ENCODE data around the gene KLHDC4. TPM values are rescaled to one million over a fixed set of nuclear protein-coding genes. Genes with fewer than 3 reads are reported as not detected.

Gene KLHDC4
- total and polyA plus RNA-seq, 7 donors, result 9.2 to 19.7 (median 14.7) TPM

- ATAC-seq (no peak), DNase-seq (no peak)
- intact Hi-C loops (cut with DNase I), result no loop called here
- H3K9me3 ChIP-seq, result no peaks in the 10 kb centered on the region
- H3K27me3 ChIP-seq (ENCODE audit: insufficient read depth in 3 of 3, low read length in 2 of 3), result no peaks in the 10 kb centered on the region
- H3K27ac ChIP-seq, result no peak overlapping the region
- 93 to 95% (median 94%) methylated on average over 19 of the region's 19 CpGs for WGBS, 3 donors
- peaks cover 4% of the 10 kb centered on the region for H3K4me1 ChIP-seq
- no peak overlapping the region for H3K4me3 ChIP-seq
- TF ChIP-seq CTCF (IDR thresholded peaks at IDR 0.05), result no peak
- peaks cover 0 to 24% of the 10 kb centered on the region in 2 donors for H3K36me3 ChIP-seq (ENCODE audit: insufficient read depth in 1 of 2, low read depth in 1 of 2)
These were observed 41.1 kb downstream of the KLHDC4 start for GRCh38 chr16:87724490-87725291.

GRCh38 chr16:87723226-87723623, 42.6 kb downstream of the KLHDC4 start:
- Histone ChIP-seq H3K27me3 (ENCODE audit: insufficient read depth in 3 of 3, low read length in 2 of 3) (no peaks in the 10 kb centered on the region), H3K36me3 (ENCODE audit: insufficient read depth in 1 of 2, low read depth in 1 of 2) (peaks cover 0 to 10% of the 10 kb centered on the region in 2 donors), H3K9me3 (no peaks in the 10 kb centered on the region), H3K4me1 (peaks cover 4% of the 10 kb centered on the region), H3K4me3 (no peak overlapping the region), H3K27ac (no peak overlapping the region)
- ATAC-seq (peak; percentile 79 to 92 (median 88)), DNase-seq (peak; percentile 51 to 68)
- intact Hi-C loops (cut with DNase I), result no loop called here
- 17 to 35% (median 21%) methylated on average over 12 of the region's 12 CpGs for WGBS, 3 donors
- TF ChIP-seq CTCF (IDR thresholded peaks at IDR 0.05), result no peak

GRCh38 chr16:87722590-87723225, 43.1 kb downstream of the KLHDC4 start:
- TF ChIP-seq CTCF (IDR thresholded peaks at IDR 0.05), result no peak
- no peak for DNase-seq
- Histone ChIP-seq H3K4me1 (peaks cover 4% of the 10 kb centered on the region), H3K27ac (no peak overlapping the region), H3K4me3 (no peak overlapping the region), H3K9me3 (no peaks in the 10 kb centered on the region), H3K27me3 (ENCODE audit: insufficient read depth in 3 of 3, low read length in 2 of 3) (no peaks in the 10 kb centered on the region), H3K36me3 (ENCODE audit: insufficient read depth in 1 of 2, low read depth in 1 of 2) (peaks cover 0 to 5% of the 10 kb centered on the region in 2 donors)
- intact Hi-C loops (cut with DNase I), result no loop called here
- 77 to 86% (median 79%) methylated on average over 19 of the region's 19 CpGs for WGBS, 3 donors
- ATAC-seq, result peak in 3 of 4 donors; percentile 16 to 25 (median 18)

- intact Hi-C loops (cut with DNase I), result no loop called here
- H3K27ac ChIP-seq, result no peak overlapping the region
- no peaks in the 10 kb centered on the region for H3K27me3 ChIP-seq (ENCODE audit: insufficient read depth in 3 of 3, low read length in 2 of 3)
- TF ChIP-seq CTCF (IDR thresholded peaks at IDR 0.05), result no peak
- WGBS, 3 donors, result 90 to 92% (median 91%) methylated on average over 33 of the region's 33 CpGs
- H3K36me3 ChIP-seq (ENCODE audit: insufficient read depth in 1 of 2, low read depth in 1 of 2), result no peaks in the 10 kb centered on the region
- H3K9me3 ChIP-seq, result no peaks in the 10 kb centered on the region
- H3K4me1 ChIP-seq, result peaks cover 4% of the 10 kb centered on the region
- H3K4me3 ChIP-seq, result no peak overlapping the region
- DNase-seq (no peak), ATAC-seq (no peak)
These were observed 43.9 kb downstream of the KLHDC4 start for GRCh38 chr16:87721622-87722585.

All from psoas muscle (tissue), 8 donors.